GM21423 (cell line): ENCODE results near the gene WBP1.
"Not testable (repeated sequence)": the region's sequence is repeated elsewhere in the genome, so short reads cannot be mapped to it uniquely, and the experiment has no call there.

Experiments
- ATAC-seq: cut with Tn5 transposase; IDR thresholded peaks from one replicate; pipeline ENCODE4 v1.9.1; 2021; ENCODE audit warnings: mild to moderate bottlenecking, moderate library complexity; ENCODE audit not compliant: unreplicated experiment

Gene WBP1

DNA sequence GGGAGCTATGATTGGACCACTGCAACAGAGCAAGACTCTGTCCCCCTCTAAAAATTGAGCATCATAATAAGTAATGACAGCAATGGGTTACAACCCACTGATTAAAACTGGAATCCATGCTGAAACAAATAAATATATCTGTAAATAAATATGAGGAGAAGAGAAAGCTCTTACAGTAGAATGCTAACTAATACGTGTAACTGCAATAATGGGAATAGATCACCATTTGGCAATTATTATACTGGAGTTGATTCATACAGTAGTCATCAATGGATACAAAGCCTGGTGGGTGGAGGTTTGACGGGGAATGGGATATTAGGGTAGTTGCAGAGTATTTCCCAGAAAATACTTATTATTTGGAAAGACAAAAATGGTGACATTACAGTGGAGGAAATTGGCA is 9.5 kb upstream of the WBP1 start:
- no peak for ATAC-seq

GRCh38 chr2:74450570-74451190 is 7.6 kb upstream of the WBP1 start:
- no peak for ATAC-seq

GRCh38 chr2:74454654-74455511 is 3.4 kb upstream of the WBP1 start, which contains the start of gene INO80B:
Gene INO80B (plus strand): TSS chr2:74455087. CDS start chr2:74455117, 30 bp downstream.
- ATAC-seq, result peak; percentile 42

DNA sequence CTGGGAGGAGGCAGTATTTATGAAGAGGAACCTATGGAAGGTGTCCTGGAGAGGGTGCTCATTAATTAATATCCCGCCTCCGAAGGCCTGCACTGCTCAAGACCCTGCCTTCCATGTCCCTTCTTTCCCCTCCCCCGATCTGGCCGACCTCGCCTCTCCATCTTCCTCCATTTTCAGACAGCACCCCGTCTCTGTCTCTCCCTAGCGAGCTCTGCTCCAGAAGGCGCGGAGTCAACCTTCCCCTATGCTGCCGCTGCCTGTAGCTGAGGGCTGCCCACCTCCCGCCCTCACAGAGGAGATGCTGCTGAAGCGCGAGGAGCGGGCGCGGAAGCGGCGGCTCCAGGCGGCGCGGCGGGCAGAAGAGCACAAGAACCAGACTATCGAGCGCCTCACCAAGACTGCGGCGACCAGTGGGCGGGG is 1.1 kb upstream of the WBP1 start:
- ATAC-seq, result no peak

DNA sequence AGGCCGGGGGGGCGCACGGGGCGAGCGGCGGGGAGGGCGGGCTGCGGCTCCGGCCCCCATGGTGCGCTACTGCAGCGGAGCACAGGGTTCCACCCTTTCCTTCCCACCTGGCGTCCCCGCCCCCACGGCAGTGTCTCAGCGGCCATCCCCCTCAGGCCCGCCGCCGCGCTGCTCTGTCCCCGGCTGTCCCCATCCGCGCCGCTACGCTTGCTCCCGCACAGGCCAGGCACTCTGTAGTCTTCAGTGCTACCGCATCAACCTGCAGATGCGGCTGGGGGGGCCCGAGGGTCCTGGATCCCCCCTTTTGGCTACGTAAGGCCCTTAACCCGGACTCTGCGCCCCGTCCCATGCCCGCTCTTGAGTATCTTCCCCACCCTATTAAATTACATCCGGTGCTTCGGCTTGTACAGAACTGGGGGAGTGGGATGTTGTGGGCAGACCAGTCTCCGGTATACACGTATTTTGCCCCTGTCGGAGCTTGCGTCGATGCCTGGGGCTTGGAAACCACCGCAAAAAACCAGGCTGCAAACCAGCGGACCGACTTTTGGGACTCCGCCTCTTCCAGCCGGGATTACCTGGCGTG is 598 bp upstream of the WBP1 start:
- peak; percentile 24 for ATAC-seq

DNA sequence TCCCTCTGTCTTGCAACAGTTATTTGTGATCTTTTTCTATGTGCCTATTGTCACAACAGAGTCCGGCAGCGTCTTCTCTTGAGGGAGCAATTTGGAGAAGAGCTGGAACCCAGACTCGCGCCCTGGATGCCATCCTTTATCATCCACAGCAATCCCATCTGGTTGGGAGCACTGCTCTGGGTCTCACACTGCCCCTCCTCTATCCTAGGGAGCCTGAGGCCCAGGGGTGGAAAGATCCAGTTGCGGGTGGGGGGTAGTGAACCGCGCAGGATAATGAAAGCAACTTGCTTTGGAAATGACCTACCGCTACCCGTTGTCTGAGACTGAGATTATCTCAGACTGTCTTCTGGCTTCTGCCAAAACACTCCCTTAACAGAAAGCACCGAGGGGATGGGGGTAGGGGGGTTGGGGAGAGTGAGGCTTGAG is 713 bp downstream of the WBP1 start:
- ATAC-seq, result no peak

DNA sequence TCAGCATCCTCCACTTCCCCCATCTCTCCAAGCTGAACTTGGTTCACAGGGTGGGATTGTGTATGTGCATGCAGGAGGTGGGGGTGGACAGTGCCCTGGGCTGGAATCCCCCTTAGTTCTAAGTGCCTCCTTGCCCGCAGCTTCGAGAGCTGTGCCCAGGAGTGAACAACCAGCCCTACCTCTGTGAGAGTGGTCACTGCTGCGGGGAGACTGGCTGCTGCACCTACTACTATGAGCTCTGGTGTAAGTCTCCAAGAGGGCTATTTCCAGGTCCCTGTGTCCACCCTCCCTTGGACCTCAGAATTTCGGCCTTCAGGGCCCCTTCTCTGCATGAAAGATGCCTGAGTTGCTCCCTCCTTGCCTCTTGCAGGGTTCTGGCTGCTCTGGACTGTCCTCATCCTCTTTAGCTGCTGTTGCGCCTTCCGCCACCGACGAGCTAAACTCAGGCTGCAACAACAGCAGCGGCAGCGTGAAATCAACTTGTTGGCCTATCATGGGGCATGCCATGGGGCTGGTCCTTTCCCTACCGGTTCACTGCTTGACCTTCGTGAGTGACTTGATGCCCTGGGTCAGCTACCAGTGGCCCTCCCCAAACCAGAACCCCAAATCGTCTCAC is 1.4 kb downstream of the WBP1 start:
- ATAC-seq, result not testable (repeated sequence)

- not testable (repeated sequence) for ATAC-seq
These were observed 1.9 kb downstream of the WBP1 start for GRCh38 chr2:74460187-74460586.

- ATAC-seq, result no peak
These were observed 3.2 kb downstream of the WBP1 start for GRCh38 chr2:74461187-74462053.

- no peak for ATAC-seq
These were observed 4.0 kb downstream of the WBP1 start for GRCh38 chr2:74462054-74462785.

DNA sequence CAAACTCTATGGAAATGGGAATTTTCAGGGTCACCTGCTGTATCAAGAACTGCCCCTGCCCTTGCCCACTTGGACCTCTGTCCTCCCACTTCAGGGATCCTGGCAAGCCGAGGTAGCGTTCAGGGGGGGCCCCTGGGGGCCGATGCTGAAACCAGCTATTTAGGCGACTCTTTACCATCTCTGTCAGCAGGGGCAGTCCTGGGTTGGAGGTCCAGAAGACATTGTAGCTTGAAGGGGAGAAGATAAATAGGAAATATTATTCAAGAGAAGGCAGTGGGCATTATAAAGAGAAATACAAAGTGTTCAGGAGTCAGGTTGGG is 4.5 kb downstream of the WBP1 start:
- ATAC-seq, result no peak

DNA sequence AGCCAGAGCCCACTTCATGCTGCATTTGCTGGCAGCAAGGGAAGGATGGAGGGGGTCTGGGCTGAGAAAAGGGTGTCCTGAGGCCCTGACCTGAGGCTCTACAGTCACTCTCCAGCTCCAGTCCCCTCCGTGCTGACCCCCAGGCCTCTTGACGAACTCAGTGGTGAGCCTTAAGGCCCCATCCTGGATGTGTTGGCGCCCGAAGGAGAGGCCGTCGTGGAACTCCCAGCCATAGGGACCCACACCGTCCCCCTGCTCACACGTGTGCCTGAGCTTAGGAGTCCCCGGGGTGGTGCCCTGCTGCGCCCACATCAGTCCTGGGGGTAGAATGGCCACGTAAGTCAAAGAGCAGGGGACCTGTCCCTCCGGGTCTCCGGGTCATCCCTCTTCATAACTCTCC is 6.2 kb downstream of the WBP1 start:
- no peak for ATAC-seq

DNA sequence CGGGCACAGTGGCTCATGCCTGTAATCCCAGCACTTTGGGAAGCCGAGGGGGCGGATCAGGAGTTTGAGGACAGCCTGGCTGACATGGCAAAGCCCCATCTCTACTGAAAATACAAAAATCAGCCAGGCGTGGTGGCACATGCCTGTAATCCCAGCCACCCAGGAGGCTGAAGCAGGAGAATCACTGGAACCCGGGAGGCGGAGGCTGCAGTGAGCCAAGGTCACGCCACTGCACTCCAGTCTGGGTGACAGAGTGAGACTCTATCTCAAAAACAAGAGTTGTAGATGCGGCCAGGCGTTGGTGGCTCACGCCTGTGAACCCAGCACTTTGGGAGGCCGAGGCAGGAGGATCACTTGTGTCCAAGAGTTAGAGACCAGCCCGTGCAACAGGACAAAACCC is 12.5 kb downstream of the WBP1 start:
- not testable (repeated sequence) for ATAC-seq

DNA sequence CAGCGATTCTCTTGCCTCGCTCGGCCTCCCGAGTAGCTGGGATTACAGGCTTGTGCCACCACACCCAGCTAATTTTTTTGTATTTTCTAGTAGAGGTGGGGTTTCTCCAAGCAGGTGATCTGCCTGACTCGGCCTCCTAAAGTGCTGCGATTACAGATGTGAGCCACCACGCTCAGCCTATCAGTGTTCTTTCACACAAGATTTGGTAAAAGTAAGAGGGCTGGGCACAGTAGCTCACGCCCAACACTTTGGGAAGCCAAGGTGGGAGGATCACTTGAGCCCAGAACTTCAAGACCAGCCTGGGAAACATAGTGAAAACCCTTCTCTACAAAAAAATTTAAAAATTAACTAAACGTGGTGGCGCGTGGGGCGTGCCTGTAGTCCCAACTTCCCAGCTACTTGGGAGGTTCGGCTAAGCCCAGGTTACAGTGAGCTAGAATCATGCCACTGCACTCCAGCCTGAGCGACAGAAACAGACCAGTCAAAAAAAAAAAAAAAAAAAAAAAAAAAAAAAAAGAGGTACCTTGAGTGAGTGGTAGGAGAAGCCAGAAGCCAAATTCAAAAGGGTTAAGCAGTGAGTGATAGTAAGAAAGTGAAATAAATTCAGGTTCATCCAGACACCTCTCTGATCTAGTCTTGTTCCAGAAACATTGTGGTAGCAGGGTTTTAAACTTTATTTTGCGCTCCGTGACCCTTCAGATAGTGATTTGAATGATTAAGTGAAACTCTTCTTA is 13.3 kb downstream of the WBP1 start:
- no peak for ATAC-seq

- ATAC-seq, result peak; percentile 82
These were observed 14.1 kb downstream of the WBP1 start, which contains the start of gene MRPL53 for GRCh38 chr2:74472086-74472944. Gene MRPL53 (minus strand): TSS chr2:74472680. CDS start chr2:74472660, 20 bp downstream.

- ATAC-seq, result no peak
These were observed 14.7 kb downstream of the WBP1 start for GRCh38 chr2:74472945-74473258.

DNA sequence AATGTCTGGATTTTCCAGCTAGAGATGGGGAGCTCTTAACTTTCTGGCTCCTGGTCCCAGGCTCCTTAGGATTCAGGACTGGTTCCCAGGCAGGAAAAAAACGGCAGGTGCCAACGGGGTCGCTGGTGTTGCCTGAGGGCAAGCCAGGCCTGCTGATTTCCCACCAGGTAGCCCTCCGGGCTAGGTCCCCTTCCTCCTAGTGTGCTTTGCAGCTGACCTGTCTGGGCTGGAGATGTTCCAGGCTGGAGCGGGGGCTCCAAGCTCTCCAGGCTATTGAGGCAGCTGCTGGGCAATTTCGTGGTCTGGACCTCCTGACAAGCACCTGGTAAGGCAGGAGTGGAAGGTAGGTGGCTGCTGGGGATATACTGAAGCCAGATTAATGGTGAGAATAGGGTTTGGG is 16.2 kb downstream of the WBP1 start:
- no peak for ATAC-seq

DNA sequence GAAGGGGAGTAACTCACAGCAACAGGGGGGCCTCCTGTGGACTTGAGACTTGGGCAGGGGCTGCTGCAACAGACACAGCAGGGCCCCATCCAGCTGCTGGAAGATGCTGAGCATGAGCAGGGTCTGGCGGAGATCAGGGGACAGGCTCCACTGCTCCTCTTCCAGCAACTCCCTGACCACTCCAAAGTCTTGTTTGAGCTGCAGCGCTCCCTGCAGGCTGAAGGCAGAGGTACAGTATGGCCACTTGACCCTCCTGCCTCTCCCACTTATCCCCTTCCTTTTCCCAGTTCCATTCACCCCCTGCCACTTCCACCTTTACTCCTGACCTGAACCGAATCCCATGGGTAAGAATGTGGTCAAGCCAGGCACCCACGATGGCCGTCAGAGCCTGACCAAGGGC is 16.7 kb downstream of the WBP1 start:
- ATAC-seq, result no peak
